Measurements from ENCODE around the gene LDLRAD1.

Gene LDLRAD1

GRCh38 chr1:54052934-54053744 lies 35.2 kb upstream of the LDLRAD1 start, which contains the start of the genes TCEANC2 and TMEM59 (continued):
- TF ChIP-seq ZNF426 (tag by site-specific recombination; IDR thresholded peaks at IDR 0.05) (no peak), ZNF366 (tag by site-specific recombination; conservative IDR thresholded peaks at IDR 0.05) (peak; percentile 64), ZNF221 (tag by site-specific recombination; IDR thresholded peaks at IDR 0.05; ENCODE audit: borderline replicate concordance) (no peak), ZNF629 (tag by site-specific recombination; IDR thresholded peaks at IDR 0.05) (peak; percentile 60; the same call in 1 of the 2 replicates), ZBTB17 (tag by site-specific recombination; IDR thresholded peaks at IDR 0.05) (peak; percentile 97), ZNF76 (tag by site-specific recombination; IDR thresholded peaks at IDR 0.05; ENCODE audit: borderline replicate concordance, low read depth) (peak; percentile 99), PATZ1 (tag by site-specific recombination; IDR thresholded peaks at IDR 0.05) (peak; percentile 97), ZNF202 (tag by site-specific recombination; IDR thresholded peaks at IDR 0.05; ENCODE audit: borderline replicate concordance) (no peak), REPIN1 (tag by site-specific recombination; IDR thresholded peaks at IDR 0.05; ENCODE audit: low read depth) (no peak), ZNF302 (tag by site-specific recombination; IDR thresholded peaks at IDR 0.05; ENCODE audit: low read depth) (no peak), ZNF488 (tag by site-specific recombination; IDR thresholded peaks at IDR 0.05) (no peak), SETDB1 (IDR thresholded peaks at IDR 0.05; ENCODE audit: insufficient read length, low read length) (no peak), ELK4 (IDR thresholded peaks at IDR 0.05; ENCODE audit: borderline replicate concordance, low read depth, low read length) (no peak), ZNF292 (tag by site-specific recombination; IDR thresholded peaks at IDR 0.05; ENCODE audit: borderline replicate concordance, low read depth) (no peak), ZNF776 (tag by site-specific recombination; IDR thresholded peaks at IDR 0.05; ENCODE audit: borderline replicate concordance) (no peak), ZNF785 (tag by site-specific recombination; IDR thresholded peaks at IDR 0.05) (no peak), ZBTB48 (tag by site-specific recombination; IDR thresholded peaks at IDR 0.05) (0 out of 2 replicates have a peak, but pooled peaks have one; percentile 60), ZNF211 (tag by site-specific recombination; IDR thresholded peaks at IDR 0.05; ENCODE audit: low read depth) (no peak), ZNF324 (tag by site-specific recombination; IDR thresholded peaks at IDR 0.05) (peak; percentile 76; the same call in 1 of the 2 replicates), ZNF423 (tag by site-specific recombination; IDR thresholded peaks at IDR 0.05) (no peak), ZNF510 (tag by site-specific recombination; IDR thresholded peaks at IDR 0.05; ENCODE audit: insufficient replicate concordance) (no peak), BCL6B (tag by site-specific recombination; IDR thresholded peaks at IDR 0.05) (no peak), ZNF398 (tag by site-specific recombination; IDR thresholded peaks at IDR 0.05) (no peak), ZNF654 (tag by site-specific recombination; IDR thresholded peaks at IDR 0.05; ENCODE audit: low read depth) (no peak), ZNF140 (tag by site-specific recombination; IDR thresholded peaks at IDR 0.05) (no peak), ZBTB11 (tag by site-specific recombination; conservative IDR thresholded peaks at IDR 0.05; ENCODE audit: low read depth) (peak; percentile 95), ZNF274 (IDR thresholded peaks at IDR 0.05; ENCODE audit: low read length) (no peak), ZNF274 (tag by site-specific recombination; IDR thresholded peaks at IDR 0.05; ENCODE audit: borderline replicate concordance) (no peak), KLF1 (tag by site-specific recombination; IDR thresholded peaks at IDR 0.05) (peak; percentile 14; the same call in 1 of the 2 replicates)

Measured in HEK293 (cell line).